Measurements from ENCODE around the gene CETP. TPM values are rescaled to one million over a fixed set of nuclear protein-coding genes. Genes with fewer than 3 reads are reported as not detected.

Gene CETP
- total RNA-seq, 4 donors from 2014 or later: 0.55 TPM; not detected in 3

- intact Hi-C loops (cut with DNase I; ENCODE audit: low total_unique reads): no loop called here
- in situ Hi-C loops (cut with MboI; ENCODE audit: low pct_ligation_motif_present in 1 of 4, low pct_unique_long_range_greater_than_20kb in 1 of 4, low sequenced_read_pairs in 3 of 4): no loop called here
- Histone ChIP-seq H3K9me3 (no peaks in the 10 kb centered on the region), H3K4me3 (no peak overlapping the region), H3K4me1 (peaks cover 19 to 43% (median 28%) of the 10 kb centered on the region in 4 donors), H3K36me3 (no peaks in the 10 kb centered on the region), H3K27me3 (no peaks in the 10 kb centered on the region), H3K27ac (no peak overlapping the region)
- WGBS, 2 donors (ENCODE audit: low coverage in 1 of 2): 70 to 84% methylated on average over 3 to 5 of the region's 5 CpGs
- TF ChIP-seq POLR2A (IDR thresholded peaks at IDR 0.05) (no peak), CTCF (IDR thresholded peaks at IDR 0.05) (no peak), EP300 (IDR thresholded peaks at IDR 0.05; ENCODE audit: low read depth) (no peak), POLR2AphosphoS5 (IDR thresholded peaks at IDR 0.05) (no peak)
- DNase-seq: no peak
Observed at GRCh38 chr16:56994311-56994710, 32.6 kb downstream of the CETP start.

- intact Hi-C loops (cut with DNase I; ENCODE audit: low total_unique reads): no loop called here
- no peaks in the 10 kb centered on the region for H3K36me3 ChIP-seq
- in situ Hi-C loops (cut with MboI; ENCODE audit: low pct_ligation_motif_present in 1 of 4, low pct_unique_long_range_greater_than_20kb in 1 of 4, low sequenced_read_pairs in 3 of 4): no loop called here
- WGBS, 2 donors (ENCODE audit: low coverage in 1 of 2): 89% methylated on average over 12 of the region's 12 CpGs; no CpG with 5 or more reads in 1 of the 2 donors
- TF ChIP-seq POLR2AphosphoS5 (IDR thresholded peaks at IDR 0.05): no peak
- TF ChIP-seq POLR2A (IDR thresholded peaks at IDR 0.05): no peak
- TF ChIP-seq EP300 (IDR thresholded peaks at IDR 0.05; ENCODE audit: low read depth): no peak
- TF ChIP-seq CTCF (IDR thresholded peaks at IDR 0.05): no peak
- no peaks in the 10 kb centered on the region for H3K9me3 ChIP-seq
- H3K4me1 ChIP-seq: peaks cover 19 to 46% (median 27%) of the 10 kb centered on the region in 4 donors
- no peak overlapping the region for H3K27ac ChIP-seq
- no peaks in the 10 kb centered on the region for H3K27me3 ChIP-seq
- no peak overlapping the region for H3K4me3 ChIP-seq
- no peak for DNase-seq
Observed at GRCh38 chr16:56995136-56995805, 33.5 kb downstream of the CETP start.

GRCh38 chr16:56997264-56997663 is 35.5 kb downstream of the CETP start:
- no peaks in the 10 kb centered on the region for H3K36me3 ChIP-seq
- in situ Hi-C loops (cut with MboI; ENCODE audit: low pct_ligation_motif_present in 1 of 4, low pct_unique_long_range_greater_than_20kb in 1 of 4, low sequenced_read_pairs in 3 of 4): no loop called here
- H3K4me3 ChIP-seq: no peak overlapping the region
- 96% methylated on average over 5 of the region's 5 CpGs; no CpG with 5 or more reads in 1 of the 2 donors for WGBS, 2 donors (ENCODE audit: low coverage in 1 of 2)
- peaks cover 7 to 34% (median 12%) of the 10 kb centered on the region in 4 donors for H3K4me1 ChIP-seq
- TF ChIP-seq POLR2A (IDR thresholded peaks at IDR 0.05) (no peak), EP300 (IDR thresholded peaks at IDR 0.05; ENCODE audit: low read depth) (no peak), CTCF (IDR thresholded peaks at IDR 0.05) (no peak), POLR2AphosphoS5 (IDR thresholded peaks at IDR 0.05) (no peak)
- H3K27ac ChIP-seq: no peak overlapping the region
- intact Hi-C loops (cut with DNase I; ENCODE audit: low total_unique reads): no loop called here
- no peaks in the 10 kb centered on the region for H3K9me3 ChIP-seq
- no peaks in the 10 kb centered on the region for H3K27me3 ChIP-seq
- DNase-seq: no peak

- DNase-seq: no peak
- WGBS, 2 donors (ENCODE audit: low coverage in 1 of 2): 59 to 75% methylated on average over 1 to 3 of the region's 3 CpGs
Observed at GRCh38 chr16:56997931-56998330, 36.2 kb downstream of the CETP start.

More at GRCh38 chr16:56997931-56998330, 36.2 kb downstream of the CETP start:
- peaks cover 3 to 28% (median 7%) of the 10 kb centered on the region in 4 donors for H3K4me1 ChIP-seq
- no peak overlapping the region for H3K27ac ChIP-seq
- in situ Hi-C loops (cut with MboI; ENCODE audit: low pct_ligation_motif_present in 1 of 4, low pct_unique_long_range_greater_than_20kb in 1 of 4, low sequenced_read_pairs in 3 of 4): no loop called here
- no peaks in the 10 kb centered on the region for H3K36me3 ChIP-seq
- intact Hi-C loops (cut with DNase I; ENCODE audit: low total_unique reads): no loop called here
- no peaks in the 10 kb centered on the region for H3K27me3 ChIP-seq
- H3K4me3 ChIP-seq: no peak overlapping the region
- H3K9me3 ChIP-seq: no peaks in the 10 kb centered on the region
- TF ChIP-seq CTCF (IDR thresholded peaks at IDR 0.05) (no peak), POLR2A (IDR thresholded peaks at IDR 0.05) (no peak), POLR2AphosphoS5 (IDR thresholded peaks at IDR 0.05) (no peak), EP300 (IDR thresholded peaks at IDR 0.05; ENCODE audit: low read depth) (no peak)
